Upper lobe of left lung (tissue), 6 donors: Measurements from ENCODE around the gene VTCN1. TPM values are rescaled to one million over a fixed set of nuclear protein-coding genes. Genes with fewer than 3 reads are reported as not detected.
"Not testable (repeated sequence)": the region's sequence is repeated elsewhere in the genome, so short reads cannot be mapped to it uniquely, and the experiment has no call there.

ENCODE experiments used
- ATAC-seq, 2 donors: fragments of 200-7000 bp; cut with Tn5 transposase; one replicate each; pipeline ENCODE4 v1.9.1; 2022; ENCODE audit warnings: mild to moderate bottlenecking in 2 of 2, moderate library complexity in 2 of 2; ENCODE audit not compliant: low FRiP score in 2 of 2
- DNase-seq, 2 donors: peaks; one replicate each; pipeline ENCODE4 v3.0.0-alpha.2; 2019 to 2020
- H3K27ac ChIP-seq, 4 donors: fragments of 200-600 bp; sonication (generic); one replicate each; pipeline ENCODE4 v1.5.1; 2016 to 2019
- H3K27me3 ChIP-seq, 4 donors: fragments of 200-600 bp; sonication (generic); one replicate each; pipeline ENCODE4 v1.5.1; 2017 to 2019
- H3K36me3 ChIP-seq, 4 donors: fragments of 200-600 bp; sonication (generic); one replicate each; pipeline ENCODE4 v1.5.1; 2016 to 2019
- H3K4me1 ChIP-seq, 4 donors: fragments of 200-600 bp; sonication (generic); one replicate each; pipeline ENCODE4 v1.5.1; 2018 to 2019
- H3K4me3 ChIP-seq, 4 donors: fragments of 200-600 bp; sonication (generic); one replicate each; pipeline ENCODE4 v1.5.1; 2017 to 2019; ENCODE audit warnings: mild to moderate bottlenecking in 2 of 4, moderate library complexity in 1 of 4
- H3K9me3 ChIP-seq, 4 donors: fragments of 200-600 bp; sonication (generic); one replicate each; pipeline ENCODE4 v1.5.1; 2018 to 2019
- CTCF ChIP-seq, 6 experiments: fragments of 450-650 bp in 4 of 6; fragments of 200-600 bp in 2 of 6; sonication (generic) in 2 of 6; IDR thresholded peaks; one replicate each; pipeline ENCODE4 v1.5.1; 2016 to 2019; ENCODE audit warnings: antibody characterized with exemption in 6 of 6
- EP300 ChIP-seq, 4 donors: sonication (generic); formaldehyde crosslinking; IDR thresholded peaks; one replicate each; pipeline ENCODE4 v1.5.1; 2017; ENCODE audit warnings: antibody characterized with exemption in 4 of 4, control low read depth in 2 of 4
- POLR2A ChIP-seq, 4 donors: fragments of 450-650 bp; IDR thresholded peaks; one replicate each; pipeline ENCODE4 v1.5.1; 2016 to 2017; ENCODE audit warnings: antibody characterized with exemption in 4 of 4, mild to moderate bottlenecking in 2 of 4
- POLR2AphosphoS5 ChIP-seq, 2 donors: sonication (generic); formaldehyde crosslinking; IDR thresholded peaks; one replicate each; pipeline ENCODE4 v1.5.1; 2017; ENCODE audit warnings: antibody characterized with exemption in 2 of 2
- WGBS, 2 donors: methylation state at CpG; one replicate each; pipeline ENCODE4 v1.1.5; 2017 to 2018; 5-methylcytosine and 5-hydroxymethylcytosine counted together
- total RNA-seq, 6 donors: library from RNA; depleted of rRNA in 4 of 6; stranded (reverse); fragments of >200 nt in 4 of 6; gene quantifications; one replicate each; pipeline versions ENCODE4 v1.1.0 to v1.2.1, GENCODE V29; 2016 to 2021
- donor health status: DM: no; HTN: no; CAD: no; lungs with moderate emphysema.
- donor health status: DM: no; HTN: yes; CAD: no; lungs with severe emphysema.

Gene VTCN1
- total RNA-seq, 6 donors from 2014 or later, result 0.44 to 1.7 (median 1.2) TPM; not detected in 3

- Histone ChIP-seq H3K4me1 (peaks cover 6 to 19% (median 11%) of the 10 kb centered on the region in 4 donors), H3K4me3 (peak overlapping the region in 3 of 4 donors; percentile 49 to 72 (median 62)), H3K27me3 (no peaks in the 10 kb centered on the region), H3K27ac (peak overlapping the region; percentile 80 to 90 (median 88)), H3K9me3 (no peaks in the 10 kb centered on the region), H3K36me3 (no peaks in the 10 kb centered on the region)
- ATAC-seq (no peak), DNase-seq (no peak)
- WGBS, 2 donors, result 31 to 90% methylated on average over 9 to 32 of the region's 32 CpGs
- TF ChIP-seq POLR2AphosphoS5 (IDR thresholded peaks at IDR 0.05) (no peak), CTCF (IDR thresholded peaks at IDR 0.05) (peak in 2 of 6 experiments; percentile 4 to 14)
These were observed 88.2 kb downstream of the VTCN1 start for GRCh38 chr1:117122330-117123025.

- peak within 1 kb of the TSS; percentile 49 to 73 (median 67) for H3K4me3 ChIP-seq
- no peaks in the 10 kb centered on the region for H3K36me3 ChIP-seq
- ATAC-seq (peak; percentile 98 to 99), DNase-seq (peak; percentile 96 to 98)
- H3K27ac ChIP-seq, result peak within 1 kb of the TSS; percentile 80 to 90 (median 88)
- peaks cover 6 to 14% (median 8%) of the 10 kb centered on the region in 4 donors for H3K4me1 ChIP-seq
- TF ChIP-seq POLR2A (IDR thresholded peaks at IDR 0.05) (peak in 1 of 4 donors; percentile 56), CTCF (IDR thresholded peaks at IDR 0.05) (peak; percentile 62 to 84 (median 78)), POLR2AphosphoS5 (IDR thresholded peaks at IDR 0.05) (peak; percentile 8 to 51), EP300 (IDR thresholded peaks at IDR 0.05) (no peak)
- no peaks in the 10 kb centered on the region for H3K27me3 ChIP-seq
- no peaks in the 10 kb centered on the region for H3K9me3 ChIP-seq
- 0% methylated on average over 23 to 55 of the region's 71 CpGs for WGBS, 2 donors
These were observed 89.0 kb downstream of the VTCN1 start, which contains the start of gene TRIM45 for GRCh38 chr1:117121589-117122329. Gene TRIM45, minus strand, starts transcription at chr1:117121749. Its CDS starts 548 bp downstream, at chr1:117121201.

DNA sequence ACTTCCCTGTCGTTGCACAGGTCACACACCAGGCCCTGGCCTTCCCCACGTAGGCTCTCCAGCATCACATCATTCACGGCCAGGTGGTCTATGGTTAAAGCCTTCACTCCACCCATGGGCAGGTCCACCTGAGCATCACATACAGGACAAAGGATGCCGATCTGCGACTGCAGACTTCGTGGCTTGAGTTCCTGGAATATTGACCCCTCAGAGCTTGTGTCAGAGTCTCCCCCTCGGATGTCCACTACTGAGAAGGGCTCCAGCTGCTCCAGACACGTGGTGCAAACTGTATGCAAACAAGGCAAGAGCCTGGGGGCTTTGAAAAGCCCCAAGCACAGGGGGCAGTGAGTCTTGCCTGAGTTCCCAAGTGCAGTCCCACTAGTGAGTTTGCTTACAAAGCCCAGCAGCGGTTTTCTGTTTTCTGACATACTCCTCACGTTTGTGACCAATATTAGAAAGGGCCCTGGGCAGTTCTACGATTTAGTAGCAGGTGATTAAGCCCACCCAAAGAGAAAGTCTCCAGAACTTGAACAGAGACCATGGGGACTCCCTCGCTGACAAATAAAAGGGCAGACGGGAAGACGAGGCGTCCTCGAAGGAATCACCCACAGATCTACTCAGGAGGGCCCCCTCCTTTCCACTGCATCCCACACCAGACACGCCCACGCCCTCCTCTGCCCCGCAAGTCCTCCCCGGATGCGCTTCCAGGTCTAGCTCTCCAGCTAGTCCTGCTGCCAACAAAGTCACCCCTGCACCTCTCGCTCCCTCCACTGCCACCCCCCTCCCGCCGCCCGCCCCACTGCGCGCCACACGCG, 89.7 kb downstream of the VTCN1 start:
- H3K4me1 ChIP-seq, result peaks cover 6 to 14% (median 8%) of the 10 kb centered on the region in 4 donors
- WGBS, 2 donors, result 6 to 19% methylated on average over 15 to 29 of the region's 29 CpGs
- DNase-seq (no peak), ATAC-seq (peak in 1 of 2 donors; percentile 68)
- H3K27ac ChIP-seq, result peak overlapping the region; percentile 80 to 90 (median 88)
- H3K4me3 ChIP-seq, result peak overlapping the region; percentile 49 to 73 (median 67)
- no peaks in the 10 kb centered on the region for H3K36me3 ChIP-seq
- no peaks in the 10 kb centered on the region for H3K27me3 ChIP-seq
- TF ChIP-seq EP300 (IDR thresholded peaks at IDR 0.05) (no peak), CTCF (IDR thresholded peaks at IDR 0.05) (no peak), POLR2AphosphoS5 (IDR thresholded peaks at IDR 0.05) (no peak), POLR2A (IDR thresholded peaks at IDR 0.05) (no peak)
- no peaks in the 10 kb centered on the region for H3K9me3 ChIP-seq

- not testable (repeated sequence) for H3K36me3 ChIP-seq, H3K27ac ChIP-seq, H3K4me3 ChIP-seq, ATAC-seq, H3K27me3 ChIP-seq, H3K9me3 ChIP-seq
- H3K4me1 ChIP-seq, result peaks cover 6 to 14% (median 8%) of the 10 kb centered on the region in 4 donors
- peak in 1 of 2 donors; percentile 45 for DNase-seq
- 89 to 96% methylated on average over 10 of the region's 10 CpGs for WGBS, 2 donors
These were observed 91.6 kb downstream of the VTCN1 start for GRCh38 chr1:117119144-117119543.

- Histone ChIP-seq H3K9me3 (no peaks in the 10 kb centered on the region), H3K27me3 (no peaks in the 10 kb centered on the region), H3K27ac (no peak overlapping the region), H3K4me1 (peaks cover 6 to 14% (median 8%) of the 10 kb centered on the region in 4 donors), H3K4me3 (no peak overlapping the region), H3K36me3 (no peaks in the 10 kb centered on the region)
- ATAC-seq (no peak), DNase-seq (no peak)
- 75 to 80% methylated on average over 12 of the region's 12 CpGs for WGBS, 2 donors
- no peak for TF ChIP-seq POLR2A (IDR thresholded peaks at IDR 0.05)
- no peak for TF ChIP-seq EP300 (IDR thresholded peaks at IDR 0.05)
- TF ChIP-seq CTCF (IDR thresholded peaks at IDR 0.05), result no peak
- no peak for TF ChIP-seq POLR2AphosphoS5 (IDR thresholded peaks at IDR 0.05)
These were observed 92.6 kb downstream of the VTCN1 start for GRCh38 chr1:117118137-117118536.
